ENCODE data around the gene GSX2. TPM values are rescaled to one million over a fixed set of nuclear protein-coding genes. Genes with fewer than 3 reads are reported as not detected.
"Not testable (repeated sequence)": the region's sequence is repeated elsewhere in the genome, so short reads cannot be mapped to it uniquely, and the experiment has no call there.

GSX2 gene
- total RNA-seq (2014; rRNA removed; shearing (Covaris generic)): not detected in 2 replicates

DNA sequence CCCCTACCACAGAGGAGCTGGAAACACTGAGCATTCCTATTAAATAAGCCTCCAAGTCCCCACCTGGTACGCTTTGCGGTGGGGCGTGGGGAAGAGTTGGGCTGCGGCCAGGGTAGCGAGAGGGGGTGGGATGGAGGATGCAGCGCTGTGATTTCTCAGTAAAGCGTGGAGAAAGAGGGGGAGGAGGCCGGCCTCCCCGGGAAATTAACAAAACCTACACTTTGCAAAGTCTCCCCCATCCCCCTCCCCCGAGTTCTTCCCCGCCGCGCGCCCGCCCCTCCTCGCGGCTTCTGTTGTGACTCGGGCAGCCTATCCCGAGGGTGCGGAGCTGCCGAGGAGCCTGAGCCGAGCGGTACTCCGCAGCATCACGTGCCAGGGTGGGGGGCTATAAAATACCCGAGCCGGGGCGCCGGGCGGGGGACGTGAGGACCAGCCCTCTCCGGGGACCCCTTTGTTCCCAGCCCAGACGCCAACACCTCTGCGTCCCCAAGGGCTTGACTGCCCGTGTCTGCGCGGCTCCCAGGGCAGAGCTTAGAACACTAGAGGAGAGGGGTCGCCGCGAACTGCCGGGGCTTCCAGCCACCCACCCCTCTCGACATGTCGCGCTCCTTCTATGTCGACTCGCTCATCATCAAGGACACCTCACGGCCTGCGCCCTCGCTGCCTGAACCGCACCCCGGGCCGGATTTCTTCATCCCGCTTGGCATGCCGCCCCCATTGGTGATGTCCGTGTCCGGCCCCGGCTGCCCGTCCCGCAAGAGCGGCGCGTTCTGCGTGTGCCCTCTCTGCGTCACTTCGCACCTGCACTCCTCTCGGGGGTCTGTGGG lies at the start of gene GSX2:
Gene GSX2 (plus strand): TSS at position 416 of the 827 bp plus-strand sequence. CDS start 182 bp downstream, at position 598.
- peak; percentile 12 for DNase-seq (ENCODE audit: low spot score)

GRCh38 chr4:54050214-54050904 lies 49.6 kb upstream of the GSX2 start:
- DNase-seq (ENCODE audit: low spot score): no peak

DNA sequence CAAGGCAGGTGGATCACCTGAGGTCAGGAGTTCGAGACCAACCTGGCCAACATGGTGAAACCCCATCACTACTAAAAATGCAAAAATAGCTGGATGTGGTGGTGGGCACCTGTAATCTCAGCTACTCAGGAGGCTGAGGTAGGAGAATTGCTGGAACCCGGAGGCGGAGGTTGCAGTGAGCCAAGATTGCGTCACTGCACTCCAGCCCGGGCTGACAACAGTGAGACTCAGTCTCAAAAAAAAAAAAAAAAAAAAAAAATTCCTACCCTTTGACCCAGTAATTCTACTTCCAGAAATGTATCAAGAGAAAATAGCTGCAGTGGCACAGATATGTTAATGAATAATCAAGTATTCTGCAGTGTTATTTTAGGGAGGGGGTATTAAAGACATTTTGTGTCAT lies 46.6 kb upstream of the GSX2 start:
- DNase-seq (ENCODE audit: low spot score): not testable (repeated sequence)

DNA sequence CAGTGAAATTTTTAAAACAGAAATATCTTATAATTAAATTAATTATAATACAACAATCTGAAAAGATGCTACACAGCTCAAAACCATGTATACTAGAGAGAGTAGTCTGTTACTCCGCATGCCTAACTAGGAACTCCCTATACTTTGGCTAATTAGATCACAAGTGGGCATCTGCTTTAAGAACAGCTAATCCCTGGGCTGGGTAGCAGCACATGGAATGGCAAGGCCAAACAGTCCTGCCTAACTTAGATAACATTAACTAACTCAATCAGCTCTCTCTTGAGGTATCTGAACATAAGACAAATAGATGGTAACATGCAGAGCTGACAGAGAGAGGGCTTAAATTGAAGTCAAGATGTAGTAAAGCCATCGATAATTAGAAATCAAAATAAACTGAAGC lies 45.5 kb upstream of the GSX2 start:
- no peak for DNase-seq (ENCODE audit: low spot score)

DNA sequence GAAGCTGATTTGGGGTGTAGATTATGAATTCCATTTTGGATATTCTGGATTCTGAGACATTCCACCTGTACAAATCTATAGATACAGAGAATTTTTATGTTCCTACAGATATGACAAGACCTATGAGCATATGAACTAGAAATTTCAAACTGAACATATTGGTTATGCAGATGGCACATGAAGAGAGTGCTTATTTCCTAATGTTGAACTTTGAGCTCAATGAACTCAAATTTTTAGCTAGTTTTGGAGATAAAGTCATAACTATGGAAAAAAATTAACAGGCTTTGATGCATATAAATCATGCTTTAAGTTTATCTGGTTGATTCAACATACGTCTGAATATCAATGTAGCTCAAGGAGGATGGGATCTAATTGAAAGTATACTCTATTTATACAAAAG lies 44.5 kb upstream of the GSX2 start:
- no peak for DNase-seq (ENCODE audit: low spot score)

DNA sequence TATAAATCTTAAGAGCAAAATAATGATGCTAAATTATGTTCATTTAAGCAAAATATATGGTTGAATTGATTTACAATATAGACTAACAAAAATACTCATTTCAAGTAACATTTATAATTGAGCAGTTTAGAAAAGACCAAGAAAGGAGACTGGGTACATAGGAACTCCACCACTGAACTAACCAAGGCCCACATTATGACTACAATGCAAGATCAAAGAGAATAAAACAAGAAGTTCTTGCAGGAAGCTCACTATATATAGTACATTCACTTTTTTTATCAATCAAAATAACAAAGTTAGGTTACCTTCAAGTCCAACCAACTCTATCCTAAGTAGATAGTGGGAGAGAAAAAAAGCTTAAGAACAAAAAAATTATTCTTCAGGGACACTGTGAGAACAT lies 43.6 kb upstream of the GSX2 start:
- no peak for DNase-seq (ENCODE audit: low spot score)

- DNase-seq (ENCODE audit: low spot score): no peak
Measured at GRCh38 chr4:54058171-54058570, 41.8 kb upstream of the GSX2 start.

DNA sequence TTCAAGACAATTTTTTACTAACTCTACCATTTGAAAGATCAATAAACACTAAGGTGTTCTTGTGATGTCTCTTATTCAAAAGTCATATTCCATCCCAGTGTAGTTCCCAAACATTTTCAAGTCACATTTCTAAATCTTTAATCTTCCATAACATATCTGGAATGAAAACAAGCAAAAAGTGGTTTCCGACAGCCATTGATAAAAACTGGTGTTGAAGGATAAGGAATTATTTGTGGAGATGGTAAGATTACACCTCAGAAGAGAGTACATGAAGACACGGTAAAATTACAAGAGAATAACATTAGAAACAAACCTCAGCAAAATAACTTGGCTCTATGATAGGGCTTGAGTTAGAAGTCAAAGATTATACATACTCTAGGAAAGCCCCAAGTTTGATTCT lies 39.8 kb upstream of the GSX2 start:
- DNase-seq (ENCODE audit: low spot score): no peak

DNA sequence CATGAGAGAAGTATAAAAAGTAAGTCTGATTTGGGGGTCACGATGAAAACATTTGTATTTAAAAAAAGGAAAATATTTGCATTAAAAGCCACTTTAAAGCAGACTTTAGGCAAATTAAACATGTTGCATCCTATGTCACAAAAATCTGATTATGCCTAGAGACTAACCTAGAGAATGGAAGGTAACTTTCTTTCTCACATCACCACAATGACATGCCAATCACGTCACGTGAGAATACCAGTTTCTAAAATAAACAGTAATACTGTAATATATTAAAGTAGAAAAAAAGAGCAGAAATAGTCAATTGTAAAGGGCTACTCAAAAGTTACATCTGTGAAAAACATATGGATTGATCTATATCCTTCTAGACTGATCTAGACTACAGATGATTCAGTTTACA lies 38.9 kb upstream of the GSX2 start:
- DNase-seq (ENCODE audit: low spot score): no peak

DNA sequence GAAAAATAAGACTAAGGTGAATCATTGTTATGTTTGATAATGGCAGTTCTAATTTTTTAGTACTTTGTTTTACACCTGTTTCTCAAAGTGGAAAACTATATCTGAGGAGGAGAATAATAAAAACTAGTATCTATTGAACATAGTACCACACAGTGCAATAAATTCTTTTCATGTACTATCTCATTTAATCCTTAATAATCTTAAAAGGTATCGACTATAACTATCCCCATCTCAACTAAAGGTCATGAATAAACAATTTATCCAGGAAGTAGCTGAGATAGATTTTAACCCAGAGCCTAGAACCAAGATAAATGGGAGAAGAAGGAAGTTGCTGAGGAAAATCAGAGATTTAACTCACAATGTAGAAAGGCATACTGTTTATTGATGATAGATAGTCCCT lies 38.1 kb upstream of the GSX2 start:
- no peak for DNase-seq (ENCODE audit: low spot score)

- DNase-seq (ENCODE audit: low spot score): no peak
Measured at GRCh38 chr4:54062392-54062791, 37.6 kb upstream of the GSX2 start.

- DNase-seq (ENCODE audit: low spot score): no peak
Measured at GRCh38 chr4:54063229-54063628, 36.7 kb upstream of the GSX2 start.

DNA sequence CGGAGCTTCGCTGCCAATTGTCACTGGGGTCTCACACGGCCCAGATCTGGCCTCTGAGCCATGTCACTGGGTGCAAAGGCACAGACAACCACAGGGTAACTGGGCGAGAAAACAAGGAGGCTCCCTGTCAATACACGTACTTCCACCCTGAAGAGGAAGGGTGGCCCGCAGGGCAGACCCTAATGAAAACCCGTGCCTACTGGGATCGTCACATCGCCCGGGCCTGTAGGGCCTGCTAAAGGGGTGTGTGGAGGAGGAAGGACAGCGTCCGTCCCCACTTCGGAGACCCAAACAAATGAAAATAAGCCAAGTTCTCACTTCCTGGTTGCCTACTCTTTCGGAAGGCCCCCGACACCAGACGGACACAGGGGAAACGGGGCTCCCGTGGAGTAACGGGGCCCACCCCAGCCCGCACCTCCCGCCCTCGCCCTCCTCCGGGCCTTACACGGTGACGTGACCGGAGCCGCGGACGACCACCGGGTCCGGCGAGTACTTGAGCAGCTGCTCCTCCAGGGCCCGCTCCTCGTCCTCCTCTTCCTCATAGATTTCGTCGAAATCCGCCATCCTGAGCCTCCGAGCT lies 36.1 kb upstream of the GSX2 start:
- DNase-seq (ENCODE audit: low spot score): no peak

DNA sequence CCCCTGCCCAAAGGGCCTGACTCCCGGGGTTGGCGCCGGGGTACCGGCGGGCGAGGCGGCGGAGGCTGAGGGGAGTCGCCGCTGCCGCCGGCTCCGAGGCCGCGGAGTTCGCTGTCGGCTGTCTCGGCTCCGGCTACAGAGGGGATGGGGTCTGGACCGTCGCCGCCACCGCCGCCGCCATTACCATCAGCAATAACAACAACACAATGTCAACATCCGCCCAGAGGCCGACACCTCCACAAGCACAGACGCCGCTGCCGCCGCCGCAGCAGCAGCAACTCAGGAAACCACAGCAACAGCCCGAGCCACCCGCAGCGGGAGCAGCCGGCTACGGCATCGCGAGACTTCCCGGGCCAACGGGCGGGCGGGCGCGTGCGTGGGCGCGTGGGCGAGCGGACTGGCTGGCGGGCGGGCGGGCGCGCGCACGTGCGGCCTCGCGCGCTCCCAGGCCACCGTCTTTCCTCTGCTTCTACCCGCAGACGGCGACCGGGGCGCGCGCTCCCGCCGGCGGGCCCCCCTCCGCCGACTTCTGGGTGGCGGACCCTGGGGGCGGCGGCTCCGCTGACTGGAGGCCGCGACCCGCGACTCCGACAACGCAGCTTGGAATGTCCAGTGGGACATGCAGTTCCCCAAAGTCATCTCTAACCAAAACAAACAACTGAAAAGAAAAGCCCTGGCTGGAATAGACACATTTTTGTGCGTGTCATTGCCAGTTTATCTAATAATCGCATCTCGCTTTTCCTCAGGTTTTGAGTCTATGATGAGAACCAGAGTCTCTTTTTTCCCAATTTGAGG lies 35.4 kb upstream of the GSX2 start, which contains the start of gene CHIC2:
Gene CHIC2 (minus strand): TSS at position 289 of the 795 bp plus-strand sequence. CDS start 305 bp downstream, outside the sequence.
- DNase-seq (ENCODE audit: low spot score): peak; percentile 93

GRCh38 chr4:54065282-54066087 lies 34.5 kb upstream of the GSX2 start:
- no peak for DNase-seq (ENCODE audit: low spot score)

DNA sequence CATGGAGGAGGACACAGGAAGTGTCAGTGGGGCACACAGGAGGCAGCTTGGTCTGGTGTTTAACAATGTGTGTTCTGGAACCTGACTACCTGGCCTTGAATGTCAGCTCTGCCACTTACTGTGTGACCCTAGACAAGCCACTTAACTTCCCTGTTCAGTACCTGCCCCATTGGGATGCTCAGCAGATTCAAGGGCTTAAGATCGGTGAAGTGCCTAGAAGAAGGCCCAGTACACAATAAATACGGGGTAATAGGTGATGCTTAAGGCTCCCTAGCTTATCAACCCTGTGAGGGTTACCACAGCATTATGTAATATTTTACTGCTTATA lies 33.9 kb upstream of the GSX2 start:
- DNase-seq (ENCODE audit: low spot score): no peak

GRCh38 chr4:54066718-54067129 lies 33.2 kb upstream of the GSX2 start:
- DNase-seq (ENCODE audit: low spot score): no peak

- peak; percentile 39 for DNase-seq (ENCODE audit: low spot score)
Measured at GRCh38 chr4:54067166-54067565, 32.8 kb upstream of the GSX2 start.

GRCh38 chr4:54073271-54073880 lies 26.6 kb upstream of the GSX2 start:
- no peak for DNase-seq (ENCODE audit: low spot score)

DNA sequence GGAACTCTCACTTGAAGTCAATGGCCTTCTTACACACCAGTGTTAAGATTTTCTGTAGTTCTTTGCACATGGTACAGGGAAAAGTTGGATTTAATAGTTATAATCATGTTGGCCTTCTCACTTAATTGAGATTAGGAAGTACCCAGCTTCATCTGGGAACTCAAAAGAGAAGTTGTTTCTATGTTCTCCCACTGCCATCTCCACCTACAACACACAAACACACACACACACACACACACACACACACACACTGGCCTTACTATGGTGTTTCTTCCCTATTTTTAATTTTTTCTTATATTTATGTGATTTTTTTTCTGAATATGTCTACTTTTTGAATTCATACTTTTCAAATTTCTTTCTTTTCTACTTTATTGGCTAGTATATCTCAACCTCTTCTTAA lies 25.6 kb upstream of the GSX2 start:
- no peak for DNase-seq (ENCODE audit: low spot score)

GRCh38 chr4:54076673-54077072 lies 23.3 kb upstream of the GSX2 start:
- DNase-seq (ENCODE audit: low spot score): no peak
